NCI-H2081 treated with DMSO at 0.1 percent for 48 hours (cell line): ENCODE measurements around the gene SPATA7.

Experiments used
- DNase-seq: peaks from one replicate; lab custom pipeline; 2025; lab: John Stamatoyannopoulos, UW

Gene SPATA7

DNA sequence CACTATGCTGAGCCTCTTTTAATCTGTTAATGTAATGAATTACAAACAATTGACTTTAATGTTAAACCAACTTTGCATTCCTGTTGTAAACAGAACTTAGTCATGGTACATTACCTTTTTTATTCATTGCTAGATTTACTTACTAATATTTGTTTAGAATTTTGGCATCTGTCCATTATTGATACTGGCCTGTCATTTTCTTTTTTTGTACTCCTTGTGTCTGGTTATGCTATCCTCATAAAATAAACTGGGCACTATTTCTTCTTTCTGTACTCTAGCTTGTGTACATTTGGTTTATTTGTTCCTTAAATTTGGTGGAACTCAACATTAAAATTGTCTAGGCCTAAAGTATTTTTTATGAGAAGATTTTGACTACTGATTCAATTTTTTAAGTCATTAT lies 32.1 kb downstream of the SPATA7 start:
- no peak for DNase-seq

DNA sequence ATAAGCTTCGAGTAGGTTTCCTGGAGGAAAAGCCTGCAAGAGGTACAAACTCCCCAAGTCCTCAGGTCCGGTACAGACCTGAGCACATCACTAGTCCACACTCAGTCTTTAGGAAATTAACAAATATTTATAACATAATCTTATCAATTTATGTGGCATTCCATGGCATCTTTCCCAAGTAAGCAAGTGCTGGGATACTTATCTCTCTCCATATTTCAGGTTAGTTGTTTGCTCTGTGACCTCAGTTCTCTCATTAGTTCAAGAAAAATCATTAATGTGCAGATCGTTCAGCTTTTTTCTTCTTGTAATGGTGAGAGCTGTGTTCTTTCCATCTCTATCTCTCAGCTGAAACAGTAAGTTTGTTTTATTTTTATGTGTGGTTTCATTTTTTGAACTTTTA lies 34.7 kb downstream of the SPATA7 start:
- no peak for DNase-seq

- DNase-seq: no peak
Observed at GRCh38 chr14:88421286-88421685, 35.8 kb downstream of the SPATA7 start.

- DNase-seq: no peak
Observed at GRCh38 chr14:88422047-88422446, 36.6 kb downstream of the SPATA7 start.

- DNase-seq: no peak
Observed at GRCh38 chr14:88422919-88423650, 37.6 kb downstream of the SPATA7 start.

DNA sequence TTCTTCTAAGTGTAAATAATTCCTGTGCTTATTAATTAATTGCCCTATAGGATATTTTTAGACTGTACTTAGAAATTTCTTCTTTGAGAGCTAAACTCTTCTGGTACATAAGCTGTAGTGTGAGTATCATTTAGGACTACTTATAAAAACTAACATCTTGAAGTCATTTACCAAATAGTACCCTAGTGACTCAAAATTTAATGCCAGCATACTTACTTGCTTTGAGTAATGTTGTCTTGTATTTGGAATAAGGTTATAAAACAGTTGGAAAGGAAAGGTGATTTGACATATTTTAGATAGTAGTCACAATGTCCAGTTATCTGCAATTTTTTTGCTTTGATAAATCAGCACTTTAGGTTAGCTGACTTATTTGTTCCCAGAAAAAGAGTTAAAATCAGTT lies 39.1 kb downstream of the SPATA7 start:
- no peak for DNase-seq

DNA sequence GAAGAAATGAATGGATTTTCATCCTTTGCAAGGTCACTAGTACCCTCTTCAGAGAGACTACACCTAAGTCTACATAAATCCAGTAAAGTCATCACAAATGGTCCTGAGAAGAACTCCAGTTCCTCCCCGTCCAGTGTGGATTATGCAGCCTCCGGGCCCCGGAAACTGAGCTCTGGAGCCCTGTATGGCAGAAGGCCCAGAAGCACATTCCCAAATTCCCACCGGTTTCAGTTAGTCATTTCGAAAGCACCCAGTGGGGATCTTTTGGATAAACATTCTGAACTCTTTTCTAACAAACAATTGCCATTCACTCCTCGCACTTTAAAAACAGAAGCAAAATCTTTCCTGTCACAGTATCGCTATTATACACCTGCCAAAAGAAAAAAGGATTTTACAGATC lies 40.8 kb downstream of the SPATA7 start:
- no peak for DNase-seq

DNA sequence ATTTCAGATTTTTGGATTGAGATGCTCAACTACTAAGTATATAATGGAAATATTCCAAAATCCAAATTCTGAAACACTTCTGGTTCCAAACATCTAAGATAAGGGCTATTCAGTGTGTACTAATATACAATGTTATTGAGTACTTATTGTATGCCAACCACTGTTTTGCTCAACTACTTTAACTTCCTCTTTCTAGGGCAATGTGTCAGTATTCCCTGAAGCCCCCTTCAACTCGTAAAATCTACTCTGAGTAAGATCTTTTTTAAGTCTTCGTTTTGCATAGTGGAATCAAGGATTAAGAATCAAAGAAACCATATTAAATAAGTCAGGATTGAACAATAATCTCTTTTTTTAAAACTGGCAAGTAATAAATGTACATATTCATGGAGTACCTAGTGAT lies 45.5 kb downstream of the SPATA7 start:
- no peak for DNase-seq

DNA sequence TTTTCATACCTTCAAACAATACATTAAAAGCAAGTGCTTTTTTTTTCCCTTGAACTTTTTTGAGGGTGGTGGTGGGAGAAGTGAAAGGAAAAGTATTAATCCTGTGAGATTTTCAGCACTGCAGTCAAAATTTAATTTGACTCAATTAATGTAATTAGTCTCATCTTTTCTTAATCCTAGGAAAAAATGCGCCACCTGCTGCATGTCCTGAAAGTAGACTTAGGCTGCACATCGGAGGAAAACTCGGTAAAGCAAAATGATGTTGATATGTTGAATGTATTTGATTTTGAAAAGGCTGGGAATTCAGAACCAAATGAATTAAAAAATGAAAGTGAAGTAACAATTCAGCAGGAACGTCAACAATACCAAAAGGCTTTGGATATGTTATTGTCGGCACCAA lies 52.2 kb downstream of the SPATA7 start:
- DNase-seq: no peak

- DNase-seq: no peak
Observed at GRCh38 chr14:88439088-88439487, 53.6 kb downstream of the SPATA7 start.

DNA sequence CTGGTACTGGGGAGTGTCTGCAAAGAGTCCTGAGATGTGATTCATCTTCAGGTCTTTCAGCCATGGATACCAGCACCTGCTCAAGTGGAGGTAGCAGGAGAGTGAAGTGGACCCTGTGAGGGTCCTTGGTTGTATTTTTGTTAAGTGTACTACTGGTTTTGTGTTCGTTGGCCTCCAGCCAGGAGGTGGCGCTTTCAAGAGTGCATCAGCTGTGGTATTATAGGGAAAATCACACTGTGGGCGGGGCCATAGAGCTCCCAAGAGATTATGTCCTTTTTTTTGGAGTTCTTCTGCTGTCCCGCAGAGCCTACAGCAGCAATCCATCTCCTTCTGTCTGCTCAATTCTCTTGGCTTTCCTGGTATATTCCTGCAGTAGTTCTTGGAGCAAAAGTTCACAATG lies 66.8 kb downstream of the SPATA7 start:
- no peak for DNase-seq

DNA sequence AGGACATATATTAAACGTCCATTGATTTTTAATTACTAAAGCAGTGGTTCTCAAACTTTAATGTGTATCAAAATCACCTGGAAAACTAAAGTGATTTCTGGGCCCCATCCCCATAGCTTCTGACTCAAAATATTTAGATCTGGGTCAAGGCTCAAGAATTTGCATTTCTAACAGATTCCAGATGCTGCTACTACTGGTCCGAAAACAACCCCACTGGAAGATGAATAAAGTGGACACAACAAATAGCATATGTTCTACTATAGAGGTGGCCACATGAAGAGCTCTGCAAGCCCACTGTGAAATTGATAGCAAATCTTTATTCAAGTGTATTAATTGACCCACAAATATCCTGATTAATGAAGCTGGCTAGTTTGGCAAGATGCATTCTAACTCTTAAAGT lies 69.4 kb downstream of the SPATA7 start:
- no peak for DNase-seq

GRCh38 chr14:88463318-88463717 lies 77.9 kb downstream of the SPATA7 start:
- DNase-seq: no peak

GRCh38 chr14:88468406-88468805 lies 82.9 kb downstream of the SPATA7 start:
- DNase-seq: no peak

DNA sequence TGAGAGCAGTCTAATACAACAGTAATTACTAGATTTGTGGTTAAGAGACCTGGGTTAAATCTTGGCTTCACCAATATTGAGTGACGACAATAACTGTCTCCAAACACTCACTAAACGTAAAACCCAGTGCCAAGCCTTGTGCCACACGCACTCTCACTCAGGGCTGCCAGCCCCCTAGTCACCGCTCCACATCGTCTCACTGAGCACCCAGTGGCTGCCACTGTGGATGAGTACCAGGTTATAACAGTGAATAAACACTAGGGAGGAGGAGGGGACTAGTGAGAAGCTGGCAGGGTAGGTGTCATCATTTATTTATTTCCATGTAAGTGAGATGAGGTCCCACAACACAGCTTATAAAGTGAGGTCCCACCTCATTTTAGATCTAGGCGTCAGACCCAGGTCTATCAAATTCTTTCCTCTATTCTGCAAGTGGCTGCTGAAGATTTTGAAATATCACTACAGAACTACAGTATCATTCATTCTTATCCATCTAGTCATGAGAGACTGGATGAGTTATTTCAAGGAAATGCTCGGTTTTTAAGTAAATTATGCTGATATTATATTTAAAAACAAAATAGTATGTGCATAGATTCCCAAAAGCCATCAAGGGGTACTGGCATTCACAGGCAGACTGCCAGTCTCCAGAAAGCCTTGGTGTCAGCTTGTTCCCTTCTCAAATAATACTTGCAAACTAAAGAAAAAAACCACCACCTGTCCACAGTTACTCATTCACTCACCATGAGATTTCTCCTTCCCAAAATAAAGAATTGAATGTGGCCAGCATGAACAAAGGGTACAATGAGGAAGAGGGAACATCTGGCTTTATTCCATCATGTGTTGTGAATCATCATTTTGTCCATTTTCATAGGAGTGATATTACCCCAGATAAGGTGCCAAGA lies 85.3 kb downstream of the SPATA7 start:
- no peak for DNase-seq

- no peak for DNase-seq
Observed at GRCh38 chr14:88473791-88474190, 88.3 kb downstream of the SPATA7 start.

- DNase-seq: no peak
Observed at GRCh38 chr14:88476214-88476774, 90.8 kb downstream of the SPATA7 start.

DNA sequence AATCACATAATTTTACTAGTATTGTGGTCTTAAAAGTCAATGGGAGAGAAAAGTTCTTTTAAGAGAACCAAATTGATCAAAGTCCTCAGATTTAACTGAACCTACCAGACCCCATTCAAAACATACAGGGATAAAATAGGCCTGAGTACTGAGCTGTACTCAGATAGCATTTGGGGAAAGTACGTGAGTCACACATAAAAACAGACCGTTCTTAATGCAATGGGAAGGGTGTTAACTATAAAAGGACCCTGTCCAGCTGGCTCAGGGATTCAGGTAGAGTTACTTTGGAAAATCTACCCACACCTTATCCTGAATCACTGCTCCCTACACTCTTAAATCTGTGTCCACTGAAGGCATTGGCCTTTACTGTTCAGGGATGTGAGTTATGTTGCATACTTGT lies 91.4 kb downstream of the SPATA7 start:
- DNase-seq: no peak

- no peak for DNase-seq
Observed at GRCh38 chr14:88477513-88478250, 92.2 kb downstream of the SPATA7 start.

GRCh38 chr14:88478931-88479330 lies 93.5 kb downstream of the SPATA7 start:
- DNase-seq: no peak

DNA sequence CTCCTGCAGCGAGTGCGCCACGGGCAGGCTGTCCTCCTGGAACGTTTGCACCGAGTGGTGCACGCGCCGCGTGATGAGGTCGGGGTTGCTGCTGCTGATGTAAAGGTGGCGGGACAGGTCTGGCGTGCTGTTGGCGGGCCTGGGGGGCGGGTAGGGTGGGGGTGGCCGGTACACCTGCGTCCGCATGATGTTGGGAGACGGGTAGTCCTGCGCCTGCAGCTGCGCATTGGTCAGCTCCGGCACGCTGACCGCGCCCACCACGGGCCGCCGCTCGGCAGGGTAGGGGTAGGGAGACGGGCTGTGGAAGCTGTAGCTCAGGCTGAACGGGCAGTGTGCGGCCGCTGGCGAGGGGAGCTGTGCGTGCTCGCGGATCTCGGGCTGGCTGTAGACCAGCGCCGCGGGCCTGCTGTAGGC lies 94.1 kb downstream of the SPATA7 start:
- no peak for DNase-seq

GRCh38 chr14:88481059-88481458 lies 95.6 kb downstream of the SPATA7 start:
- DNase-seq: no peak
